ENCODE data around the gene CTTN.

- TF ChIP-seq, protein P1, sequence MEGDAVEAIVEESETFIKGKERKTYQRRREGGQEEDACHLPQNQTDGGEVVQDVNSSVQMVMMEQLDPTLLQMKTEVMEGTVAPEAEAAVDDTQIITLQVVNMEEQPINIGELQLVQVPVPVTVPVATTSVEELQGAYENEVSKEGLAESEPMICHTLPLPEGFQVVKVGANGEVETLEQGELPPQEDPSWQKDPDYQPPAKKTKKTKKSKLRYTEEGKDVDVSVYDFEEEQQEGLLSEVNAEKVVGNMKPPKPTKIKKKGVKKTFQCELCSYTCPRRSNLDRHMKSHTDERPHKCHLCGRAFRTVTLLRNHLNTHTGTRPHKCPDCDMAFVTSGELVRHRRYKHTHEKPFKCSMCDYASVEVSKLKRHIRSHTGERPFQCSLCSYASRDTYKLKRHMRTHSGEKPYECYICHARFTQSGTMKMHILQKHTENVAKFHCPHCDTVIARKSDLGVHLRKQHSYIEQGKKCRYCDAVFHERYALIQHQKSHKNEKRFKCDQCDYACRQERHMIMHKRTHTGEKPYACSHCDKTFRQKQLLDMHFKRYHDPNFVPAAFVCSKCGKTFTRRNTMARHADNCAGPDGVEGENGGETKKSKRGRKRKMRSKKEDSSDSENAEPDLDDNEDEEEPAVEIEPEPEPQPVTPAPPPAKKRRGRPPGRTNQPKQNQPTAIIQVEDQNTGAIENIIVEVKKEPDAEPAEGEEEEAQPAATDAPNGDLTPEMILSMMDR (IDR thresholded peaks at IDR 0.05) = no peak
- no peak for TF ChIP-seq POLR2A (IDR thresholded peaks at IDR 0.05)
Measured at GRCh38 chr11:70384566-70385152, 13.7 kb upstream of the CTTN start.

Data from suprapubic skin (tissue), 3 donors.